Endodermal cell (in vitro differentiated cells): ENCODE results near the gene NECAB2. TPM values are rescaled to one million over a fixed set of nuclear protein-coding genes. Genes with fewer than 3 reads are reported as not detected.

ENCODE experiments used
- DNase-seq: peaks from one replicate; pipeline ENCODE4 v3.0.0-alpha.2; 2017
- H3K27ac ChIP-seq: 2 replicates; pipeline ENCODE4 v1.5.1; 2013; ENCODE audit warnings: mild to moderate bottlenecking, low read depth, low read length, moderate library complexity
- H3K27me3 ChIP-seq: 2 replicates; pipeline ENCODE4 v1.6.1; 2013; ENCODE audit warnings: mild to moderate bottlenecking, low read length, moderate library complexity; ENCODE audit not compliant: insufficient read depth, control insufficient read depth, poor library complexity, severe bottlenecking
- H3K36me3 ChIP-seq: 2 replicates; pipeline ENCODE4 v1.7.0; 2013; ENCODE audit warnings: mild to moderate bottlenecking, low read length, moderate library complexity; ENCODE audit not compliant: control insufficient read depth, insufficient read depth
- H3K4me1 ChIP-seq: one replicate; pipeline ENCODE4 v1.7.0; 2013; ENCODE audit warnings: low read length; ENCODE audit not compliant: control insufficient read depth, insufficient read depth
- H3K4me3 ChIP-seq: 2 replicates; pipeline ENCODE4 v1.5.1; 2013; ENCODE audit warnings: mild to moderate bottlenecking, low read length, moderate library complexity
- H3K9ac ChIP-seq: 2 replicates; pipeline ENCODE4 v1.6.1; 2013; ENCODE audit warnings: mild to moderate bottlenecking, low read length, moderate library complexity; ENCODE audit not compliant: poor library complexity, severe bottlenecking; ENCODE audit errors: extremely low read depth
- H3K9me3 ChIP-seq: 2 replicates; pipeline ENCODE4 v1.6.1; 2013; ENCODE audit warnings: mild to moderate bottlenecking, low read length, moderate library complexity; ENCODE audit not compliant: control insufficient read depth
- H3K27ac Mint-ChIP-seq: 2 replicates; pipeline ENCODE4 v1.8.0; 2020; ENCODE audit warnings: mixed read lengths
- H3K27me3 Mint-ChIP-seq: 2 replicates; pipeline ENCODE4 v1.8.0; 2021; ENCODE audit warnings: mild to moderate bottlenecking, mixed read lengths; ENCODE audit not compliant: insufficient read depth
- H3K36me3 Mint-ChIP-seq: 2 replicates; pipeline ENCODE4 v1.8.0; 2020; ENCODE audit warnings: low read depth, mixed read lengths
- H3K4me1 Mint-ChIP-seq: 2 replicates; pipeline ENCODE4 v1.8.0; 2020; ENCODE audit warnings: mixed read lengths
- H3K4me3 Mint-ChIP-seq: 2 replicates; pipeline ENCODE4 v1.8.0; 2020; ENCODE audit warnings: mild to moderate bottlenecking, moderate library complexity, mixed read lengths
- H3K9me3 Mint-ChIP-seq: 2 replicates; pipeline ENCODE4 v1.8.0; 2020; ENCODE audit warnings: mild to moderate bottlenecking, mixed read lengths
- WGBS, 2 experiments: methylation state at CpG; one replicate each; pipeline versions ENCODE4 v1.1.5 to v1.1.7; 2013; ENCODE audit warnings: missing lambda C conversion rate in 2 of 2, mixed read lengths in 1 of 2; ENCODE audit not compliant: insufficient coverage in 1 of 2, insufficient read length in 1 of 2; 5-methylcytosine and 5-hydroxymethylcytosine counted together
- total RNA-seq, 2 donors: library from RNA; stranded (reverse); fragmentation: NEBNext Ultra II Directional in 1 of 2; extraction: Animal tissue kit (Norgen Biotek cat#: 25700) in 1 of 2; gene quantifications; 2 replicates in 1 of 2; 3 replicates in 1 of 2; pipeline ENCODE4 v1.2.1, GENCODE V29; 2021
- TF ChIP-seq, protein P1 (sequence below): fragments of 200-600 bp; sonication (generic); conservative IDR thresholded peaks from 2 replicates; pipeline ENCODE4 v1.5.0; 2021; ENCODE audit warnings: antibody characterized with exemption, mild to moderate bottlenecking

NECAB2 gene
- total RNA-seq, 2 donors from 2014 or later, result 2.7 to 3.3 TPM

DNA sequence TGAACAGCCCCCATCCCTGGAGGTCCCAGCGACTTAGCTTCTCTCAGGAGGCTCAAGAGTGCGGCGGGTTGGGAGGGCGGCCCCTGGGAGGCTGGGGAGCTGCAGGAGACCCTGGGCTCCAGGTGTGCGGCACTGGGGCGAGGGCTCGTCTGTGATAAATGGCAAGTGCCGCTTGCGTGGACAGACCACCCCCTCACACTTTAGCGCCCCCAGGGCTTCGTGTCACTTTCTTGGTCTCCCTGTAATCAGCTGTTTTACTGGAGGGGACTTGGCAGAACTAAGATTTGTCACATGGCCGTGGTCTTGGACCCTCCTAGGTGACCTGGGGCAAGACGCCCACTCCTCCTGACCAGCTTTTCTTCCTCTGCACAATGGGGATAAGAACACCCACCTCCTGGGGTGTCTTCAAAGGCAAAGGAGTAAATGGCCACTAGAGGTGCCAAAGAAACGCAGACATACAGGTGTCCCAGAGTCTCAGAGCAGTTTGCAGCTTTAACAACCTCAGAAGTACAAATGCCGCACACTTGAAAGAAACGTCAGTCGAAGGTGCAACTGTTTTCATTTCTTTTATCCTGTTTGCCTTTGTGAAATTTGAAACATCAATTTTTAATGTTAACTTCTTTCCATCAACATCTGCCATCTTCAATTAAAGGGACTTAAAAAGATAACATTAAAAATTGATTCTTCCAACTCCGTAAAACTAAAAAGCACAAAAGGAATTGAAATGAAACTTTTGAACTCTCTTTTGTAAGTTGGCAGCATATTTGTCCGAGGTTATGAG lies 14.1 kb upstream of the NECAB2 start:
- Mint-ChIP-seq H3K27me3 (peaks cover 4% of the 10 kb centered on the region), H3K27ac (peak overlapping the region; percentile 83), H3K4me1 (peaks cover 10% of the 10 kb centered on the region), H3K4me3 (peak overlapping the region; percentile 34), H3K36me3 (no peaks in the 10 kb centered on the region), H3K9me3 (peaks cover 2% of the 10 kb centered on the region)
- no peak overlapping the region for H3K27ac ChIP-seq
- no peaks in the 10 kb centered on the region for H3K36me3 ChIP-seq
- H3K4me1 ChIP-seq, result peaks cover 8% of the 10 kb centered on the region
- no peak overlapping the region for H3K9ac ChIP-seq
- WGBS, 2 experiments, result 32 to 38% methylated on average over 8 to 18 of the region's 19 CpGs
- no peaks in the 10 kb centered on the region for H3K9me3 ChIP-seq
- peak overlapping the region; percentile 65 for H3K4me3 ChIP-seq
- TF ChIP-seq, protein P1, sequence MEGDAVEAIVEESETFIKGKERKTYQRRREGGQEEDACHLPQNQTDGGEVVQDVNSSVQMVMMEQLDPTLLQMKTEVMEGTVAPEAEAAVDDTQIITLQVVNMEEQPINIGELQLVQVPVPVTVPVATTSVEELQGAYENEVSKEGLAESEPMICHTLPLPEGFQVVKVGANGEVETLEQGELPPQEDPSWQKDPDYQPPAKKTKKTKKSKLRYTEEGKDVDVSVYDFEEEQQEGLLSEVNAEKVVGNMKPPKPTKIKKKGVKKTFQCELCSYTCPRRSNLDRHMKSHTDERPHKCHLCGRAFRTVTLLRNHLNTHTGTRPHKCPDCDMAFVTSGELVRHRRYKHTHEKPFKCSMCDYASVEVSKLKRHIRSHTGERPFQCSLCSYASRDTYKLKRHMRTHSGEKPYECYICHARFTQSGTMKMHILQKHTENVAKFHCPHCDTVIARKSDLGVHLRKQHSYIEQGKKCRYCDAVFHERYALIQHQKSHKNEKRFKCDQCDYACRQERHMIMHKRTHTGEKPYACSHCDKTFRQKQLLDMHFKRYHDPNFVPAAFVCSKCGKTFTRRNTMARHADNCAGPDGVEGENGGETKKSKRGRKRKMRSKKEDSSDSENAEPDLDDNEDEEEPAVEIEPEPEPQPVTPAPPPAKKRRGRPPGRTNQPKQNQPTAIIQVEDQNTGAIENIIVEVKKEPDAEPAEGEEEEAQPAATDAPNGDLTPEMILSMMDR, result peak; percentile 79
- peak; percentile 76 for DNase-seq
- no peaks in the 10 kb centered on the region for H3K27me3 ChIP-seq

DNA sequence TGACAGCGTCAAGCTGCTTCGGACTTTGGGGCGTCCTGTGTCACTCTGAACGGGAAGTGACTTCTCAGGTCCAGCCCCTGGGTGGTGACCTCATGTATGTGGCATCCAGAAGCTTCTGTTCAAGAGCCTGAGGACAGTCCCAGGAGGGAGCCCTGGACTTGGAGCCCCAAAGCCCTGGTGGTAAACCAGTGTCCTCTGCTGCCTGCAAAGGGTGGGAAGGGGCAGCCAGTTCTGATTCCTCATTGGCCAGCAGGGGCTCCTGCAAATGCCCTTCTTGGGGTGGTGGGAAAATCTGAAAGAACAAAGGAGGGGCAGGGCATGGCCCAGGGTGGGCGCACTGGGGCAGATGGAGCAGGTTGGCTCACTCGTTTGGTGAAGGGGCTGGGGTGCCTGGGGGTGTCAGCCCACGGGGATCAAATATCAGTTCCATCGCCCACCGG lies 13.4 kb upstream of the NECAB2 start:
- Mint-ChIP-seq H3K36me3 (no peaks in the 10 kb centered on the region), H3K27ac (peak overlapping the region; percentile 83), H3K4me1 (peaks cover 10% of the 10 kb centered on the region), H3K4me3 (no peak overlapping the region), H3K27me3 (peaks cover 4% of the 10 kb centered on the region), H3K9me3 (peaks cover 2% of the 10 kb centered on the region)
- Histone ChIP-seq H3K9ac (no peak overlapping the region), H3K36me3 (no peaks in the 10 kb centered on the region), H3K27ac (no peak overlapping the region), H3K27me3 (no peaks in the 10 kb centered on the region), H3K4me1 (peaks cover 8% of the 10 kb centered on the region), H3K4me3 (peak overlapping the region; percentile 65), H3K9me3 (no peaks in the 10 kb centered on the region)
- DNase-seq, result peak; percentile 84
- TF ChIP-seq, protein P1, result no peak
- 63 to 75% methylated on average over 7 to 9 of the region's 9 CpGs for WGBS, 2 experiments

DNA sequence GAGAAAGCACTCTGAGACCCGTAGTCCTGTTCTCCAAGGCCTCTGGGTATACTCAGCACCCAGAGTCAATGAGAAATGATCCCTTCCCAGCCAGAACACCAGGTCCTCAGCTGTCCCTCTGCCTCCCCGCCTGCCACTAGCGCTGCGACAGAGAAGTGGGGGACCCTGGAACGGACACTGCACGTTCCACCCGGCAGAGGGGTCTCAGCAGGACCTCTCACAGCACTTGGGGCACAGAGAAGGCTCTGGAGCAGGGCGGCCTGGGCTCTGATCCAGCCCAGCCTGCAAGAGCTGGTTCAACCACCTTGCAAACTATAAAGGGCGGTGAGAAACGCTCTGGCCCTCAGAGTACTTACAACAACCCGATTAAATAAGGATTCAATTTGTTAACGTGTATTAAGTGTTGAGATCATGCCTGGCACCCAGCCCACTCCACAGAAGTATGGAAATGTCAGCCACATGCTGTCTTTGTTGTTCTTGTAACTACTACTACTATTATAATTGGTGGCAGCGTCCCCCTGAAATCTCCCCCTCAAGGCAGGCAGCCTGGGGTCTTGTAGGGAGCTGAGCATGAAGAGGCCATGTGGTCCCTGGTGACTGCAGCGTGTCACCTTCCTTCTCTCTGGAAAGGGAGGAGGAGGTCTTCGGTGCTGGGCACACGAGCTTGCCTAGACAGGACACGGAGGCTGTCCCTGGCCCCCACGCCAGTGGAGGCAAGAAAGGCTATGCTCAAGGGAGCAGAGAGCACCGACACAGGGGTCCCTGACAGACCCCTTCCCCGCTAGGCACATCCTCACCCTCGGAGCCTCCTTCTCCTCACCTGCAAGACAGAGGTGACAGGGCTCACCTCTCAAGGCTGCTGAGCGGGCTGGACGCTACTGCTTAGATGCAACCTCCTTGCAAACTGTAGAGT lies 12.6 kb upstream of the NECAB2 start:
- Histone ChIP-seq H3K27me3 (no peaks in the 10 kb centered on the region), H3K9ac (no peak overlapping the region), H3K4me1 (peaks cover 8% of the 10 kb centered on the region), H3K9me3 (no peaks in the 10 kb centered on the region), H3K36me3 (no peaks in the 10 kb centered on the region), H3K27ac (no peak overlapping the region), H3K4me3 (no peak overlapping the region)
- H3K4me1 Mint-ChIP-seq, result peaks cover 10% of the 10 kb centered on the region
- 82 to 87% methylated on average over 18 to 23 of the region's 23 CpGs for WGBS, 2 experiments
- TF ChIP-seq, protein P1, result no peak
- no peak overlapping the region for H3K27ac Mint-ChIP-seq
- peaks cover 4% of the 10 kb centered on the region for H3K27me3 Mint-ChIP-seq
- no peak for DNase-seq
- no peak overlapping the region for H3K4me3 Mint-ChIP-seq
- H3K36me3 Mint-ChIP-seq, result no peaks in the 10 kb centered on the region
- no peaks in the 10 kb centered on the region for H3K9me3 Mint-ChIP-seq
